ENCODE results near the gene TNNT1.
"Not testable (repeated sequence)": the region's sequence is repeated elsewhere in the genome, so short reads cannot be mapped to it uniquely, and the experiment has no call there.

TNNT1 gene

DNA sequence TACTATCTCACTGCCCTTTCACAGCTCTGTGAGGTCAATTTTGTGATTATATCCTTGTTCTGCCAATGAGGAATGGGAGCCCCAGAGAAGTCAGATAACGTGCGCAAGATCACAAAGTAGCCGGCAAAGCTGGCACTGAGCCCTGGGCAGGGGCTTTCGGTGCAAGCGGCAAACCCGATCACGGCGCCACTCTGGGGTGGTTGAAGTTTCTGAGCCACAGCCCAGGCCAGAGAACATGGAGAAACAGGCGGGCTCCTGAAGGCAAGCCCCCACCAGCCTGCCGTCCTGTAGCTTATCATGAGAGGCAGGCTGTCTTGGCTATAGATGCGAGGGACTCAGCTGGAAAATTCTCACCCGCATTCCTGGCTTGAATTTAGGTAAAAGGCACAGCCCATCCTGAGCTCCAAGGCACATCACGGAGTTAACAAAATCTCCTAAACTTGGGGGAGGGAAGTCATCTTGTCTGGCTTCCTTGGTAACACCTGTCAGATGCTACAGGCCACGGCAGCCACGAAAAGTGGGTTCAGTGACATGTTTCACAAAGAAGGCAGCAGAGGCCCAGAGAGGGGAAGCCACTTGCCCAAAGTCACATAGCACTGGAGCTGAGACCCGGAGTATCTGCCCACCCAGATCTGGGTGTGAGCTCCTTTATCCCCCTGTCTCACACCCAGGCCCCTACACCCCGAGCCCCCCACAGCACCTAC, 12.5 kb downstream of the TNNT1 start:
- DNase-seq = no peak

DNA sequence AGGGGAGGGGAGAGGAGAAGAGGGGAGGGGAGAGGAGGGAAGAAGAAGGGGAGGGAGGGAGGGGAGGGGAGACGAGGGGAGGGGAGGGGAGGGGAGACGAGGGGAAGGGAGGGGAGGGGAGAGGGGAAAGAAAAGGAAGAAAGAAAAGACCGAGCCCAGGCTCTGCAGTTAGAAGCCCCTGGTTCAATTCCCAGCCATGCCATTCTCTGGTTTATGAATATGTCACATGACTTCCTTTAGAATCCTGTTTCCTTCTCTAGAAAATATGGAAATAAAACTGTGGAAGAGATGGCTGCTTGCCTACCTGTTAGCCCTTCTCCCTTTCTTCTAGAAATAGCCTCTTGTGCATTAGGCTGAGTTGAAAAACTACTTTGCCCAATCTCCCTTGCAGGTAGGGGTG, 14.3 kb downstream of the TNNT1 start:
- DNase-seq = no peak

DNA sequence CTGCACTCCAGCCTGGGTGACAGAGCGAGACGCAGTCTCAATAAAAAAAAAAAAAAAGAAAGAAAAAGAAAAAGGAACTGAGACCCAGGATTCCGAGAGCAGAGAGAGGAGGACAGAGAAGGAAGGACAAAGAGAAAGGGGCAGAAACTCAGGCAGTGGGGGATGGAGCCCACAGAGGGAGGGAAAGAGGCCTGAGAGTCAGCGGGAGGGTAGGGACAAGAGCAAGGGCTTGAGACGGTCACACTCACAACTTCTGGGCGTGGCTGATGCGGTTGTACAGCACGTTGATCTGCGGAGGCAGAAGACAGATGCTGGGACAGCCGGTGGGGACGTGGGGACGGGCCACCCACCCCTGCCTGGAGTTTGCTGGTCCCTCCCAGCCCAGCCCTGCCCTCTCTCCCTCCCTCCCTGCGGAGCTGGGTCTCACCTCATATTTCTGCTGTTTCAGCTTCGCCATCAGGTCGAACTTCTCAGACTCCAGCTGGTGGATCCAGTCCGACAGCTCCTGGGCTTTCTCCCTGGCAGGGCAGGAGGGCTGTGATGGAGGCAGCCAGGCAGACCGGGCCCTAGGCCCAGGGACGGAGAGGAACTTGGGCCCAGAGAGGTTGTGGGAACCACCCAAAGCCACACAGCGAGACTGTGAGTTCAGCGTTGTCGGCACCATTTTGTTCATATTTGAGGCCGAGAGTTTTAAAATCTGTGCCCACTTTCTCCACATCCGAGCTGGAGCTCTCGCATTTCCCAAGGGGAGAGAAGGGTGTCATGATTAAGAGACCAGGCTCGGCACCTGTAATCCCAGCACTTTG, 15.2 kb downstream of the TNNT1 start:
- no peak for DNase-seq

DNA sequence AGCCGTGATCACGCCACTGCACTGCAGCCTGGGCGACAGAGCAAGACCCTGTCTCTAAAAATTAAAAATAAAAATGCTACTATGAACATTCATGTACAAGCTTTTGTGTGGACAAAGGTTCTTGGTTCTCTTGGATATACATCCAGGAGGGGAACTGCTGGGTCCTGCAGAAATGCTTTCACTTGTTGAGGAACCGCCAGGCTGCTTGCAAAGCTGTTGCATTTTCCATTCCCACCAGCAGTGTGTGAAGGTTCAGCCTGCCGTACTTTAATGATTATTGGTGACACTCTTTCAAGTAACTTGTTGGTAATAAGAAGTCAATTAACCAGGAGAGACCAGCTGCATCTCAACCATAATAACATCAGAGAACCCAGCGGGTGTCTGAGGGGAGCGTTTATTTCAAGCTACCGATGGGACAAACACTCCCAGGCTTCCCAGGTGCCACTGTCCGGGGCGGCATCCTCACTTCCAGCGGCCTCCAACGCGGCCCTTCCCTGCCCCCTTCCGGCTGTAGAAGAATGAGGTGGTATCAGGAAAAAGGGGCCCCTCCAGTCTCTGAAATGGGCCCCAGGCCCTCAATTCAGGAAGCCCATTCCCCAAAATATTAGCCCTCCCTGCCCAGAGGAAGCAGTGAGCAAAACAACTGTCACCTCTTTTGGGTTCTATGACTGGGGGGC, 16.4 kb downstream of the TNNT1 start:
- no peak for DNase-seq

DNA sequence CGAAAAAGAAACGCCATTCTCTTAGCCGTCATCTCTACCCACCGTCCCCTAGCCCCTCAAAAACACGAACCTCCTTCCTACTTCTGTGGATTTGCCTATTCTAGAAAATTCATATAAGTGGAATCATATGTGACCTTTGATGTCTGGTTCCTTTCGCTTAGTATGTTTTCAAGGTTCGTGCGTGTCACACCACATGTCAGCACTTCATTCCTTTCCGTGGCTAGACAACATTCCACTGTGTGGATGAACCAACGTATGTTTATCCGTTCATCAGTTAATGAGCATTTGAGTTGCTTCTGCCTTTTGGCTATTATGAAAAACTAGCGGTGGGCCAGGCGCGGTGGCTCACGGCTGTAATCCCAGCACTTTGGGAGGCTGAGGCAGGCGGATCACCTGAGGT, 17.6 kb downstream of the TNNT1 start:
- DNase-seq = no peak

DNA sequence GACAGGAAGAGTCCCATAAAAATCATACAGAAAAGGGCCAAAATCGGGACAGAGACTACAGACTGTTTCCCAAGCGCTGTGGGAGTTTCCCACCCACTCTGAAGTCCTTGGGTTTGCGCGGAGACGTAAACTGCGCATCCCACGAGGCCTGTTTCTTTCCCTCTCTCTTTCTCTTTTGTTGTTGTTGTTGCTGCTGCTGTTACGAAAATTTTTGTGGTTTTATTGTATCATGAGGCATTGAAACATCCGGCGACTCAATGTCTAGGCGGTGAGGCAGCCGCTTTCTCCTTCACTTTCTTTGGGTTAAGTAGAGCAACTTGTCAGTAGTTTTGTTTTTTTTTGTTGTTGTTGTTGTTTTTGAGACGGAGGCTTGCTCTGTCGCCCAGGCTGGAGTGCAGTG, 30.0 kb downstream of the TNNT1 start:
- DNase-seq = no peak

DNA sequence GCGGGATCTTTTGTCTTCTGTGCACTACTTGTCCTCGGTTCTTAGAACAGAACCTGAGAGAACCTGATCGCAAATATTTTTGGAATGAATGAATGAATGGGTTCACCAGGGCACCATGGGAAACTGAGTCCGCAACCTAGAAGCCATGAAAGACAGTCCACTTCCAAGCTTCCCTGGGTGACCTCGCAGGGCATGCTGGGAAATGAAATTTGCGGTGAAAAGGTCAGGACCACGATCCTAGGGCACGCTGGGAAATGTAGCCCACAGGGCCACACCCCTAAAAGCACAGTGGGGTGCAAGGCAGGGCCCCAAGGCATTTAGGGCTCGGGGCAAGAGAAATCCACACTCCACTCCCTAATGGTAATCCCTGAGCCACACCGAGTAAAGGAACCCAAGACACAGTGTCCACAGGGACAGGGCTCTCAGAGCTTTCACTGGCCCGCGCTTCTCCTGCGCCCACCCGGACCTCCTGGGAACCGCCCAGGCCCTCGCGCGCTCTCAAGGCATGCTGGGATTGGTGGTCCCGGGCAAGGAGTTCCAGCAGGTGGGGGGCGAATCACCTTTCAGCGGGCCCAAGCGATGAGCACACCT, 30.5 kb downstream of the TNNT1 start:
- DNase-seq = no peak

DNA sequence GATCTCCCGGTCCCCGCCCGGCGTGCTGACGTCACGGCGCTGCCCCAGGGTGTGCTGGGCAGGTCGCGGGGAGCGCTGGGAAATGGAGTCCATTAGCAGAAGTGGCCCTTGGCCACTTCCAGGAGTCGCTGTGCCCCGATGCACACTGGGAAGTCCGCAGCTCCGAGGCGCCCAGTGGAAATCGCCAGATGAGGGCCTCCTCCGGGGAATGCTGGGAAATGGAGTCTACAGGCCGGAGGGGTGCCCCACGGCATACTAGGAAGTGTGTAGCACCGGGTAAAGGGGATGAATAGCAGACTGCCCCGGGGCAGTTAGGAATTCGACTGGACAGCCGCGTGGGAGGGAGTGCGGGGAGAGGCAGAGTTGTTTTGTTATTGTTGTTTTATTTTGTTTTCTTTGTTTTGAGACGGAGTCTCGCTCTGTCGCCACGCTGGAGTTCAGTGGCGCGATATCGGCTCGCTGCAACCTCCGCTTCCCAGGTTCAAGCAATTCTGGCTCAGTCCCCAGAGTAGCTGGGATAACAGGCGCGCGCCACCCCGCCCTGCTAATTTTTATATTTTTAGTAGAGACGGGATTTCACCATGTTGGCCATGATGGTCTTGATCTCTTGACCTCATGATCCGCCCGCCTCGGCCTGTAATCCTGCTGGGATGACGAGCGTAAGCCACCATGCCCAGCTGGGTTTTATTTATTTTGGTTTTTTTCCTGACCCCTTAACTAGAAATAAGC, 31.2 kb downstream of the TNNT1 start:
- peak; percentile 89 for DNase-seq

DNA sequence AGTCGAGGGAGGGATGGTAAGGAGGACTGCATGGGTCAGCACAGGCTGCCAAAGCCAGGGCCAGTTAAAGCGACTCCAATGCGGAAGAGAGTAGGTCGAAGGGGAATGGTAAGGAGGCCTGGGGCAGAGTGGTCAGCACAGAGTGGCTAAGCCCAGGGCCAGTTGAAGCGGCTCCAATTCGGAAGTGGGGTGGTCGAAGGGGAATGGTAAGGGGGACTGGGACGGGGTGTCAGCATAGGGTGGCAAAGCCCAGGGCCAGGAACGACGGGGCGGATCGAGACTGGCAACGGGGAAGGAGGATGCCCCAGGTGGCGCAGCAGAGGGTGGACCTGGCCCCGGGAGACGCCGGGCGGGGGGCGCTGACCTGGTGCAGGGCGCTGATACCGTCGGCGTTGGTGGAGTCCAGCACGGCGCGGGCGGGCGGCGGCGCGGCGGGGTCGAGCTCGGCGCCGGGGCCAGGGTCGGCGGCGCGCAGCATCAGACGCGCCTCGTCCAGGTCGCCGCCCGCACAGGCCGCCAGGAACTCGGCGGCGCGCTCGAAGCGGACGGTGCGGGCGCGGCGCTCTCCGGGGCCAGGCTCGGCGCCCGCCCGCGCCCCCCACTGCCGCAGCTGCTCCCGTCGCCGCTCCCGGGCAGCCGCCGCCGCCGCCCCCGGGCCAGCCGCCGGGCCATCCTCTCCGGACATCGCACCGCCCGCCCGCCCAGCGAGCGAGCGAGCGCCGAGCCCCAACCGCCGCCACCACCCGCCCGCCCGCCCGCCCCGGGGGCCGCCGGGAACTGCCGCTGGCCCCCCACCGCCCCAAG, 31.9 kb downstream of the TNNT1 start, which contains the start of gene PPP1R12C:
Gene PPP1R12C, minus strand, starts transcription at position 779 of the 804 bp plus-strand sequence. Its CDS starts 94 bp downstream, at position 685.
- no peak for DNase-seq

DNA sequence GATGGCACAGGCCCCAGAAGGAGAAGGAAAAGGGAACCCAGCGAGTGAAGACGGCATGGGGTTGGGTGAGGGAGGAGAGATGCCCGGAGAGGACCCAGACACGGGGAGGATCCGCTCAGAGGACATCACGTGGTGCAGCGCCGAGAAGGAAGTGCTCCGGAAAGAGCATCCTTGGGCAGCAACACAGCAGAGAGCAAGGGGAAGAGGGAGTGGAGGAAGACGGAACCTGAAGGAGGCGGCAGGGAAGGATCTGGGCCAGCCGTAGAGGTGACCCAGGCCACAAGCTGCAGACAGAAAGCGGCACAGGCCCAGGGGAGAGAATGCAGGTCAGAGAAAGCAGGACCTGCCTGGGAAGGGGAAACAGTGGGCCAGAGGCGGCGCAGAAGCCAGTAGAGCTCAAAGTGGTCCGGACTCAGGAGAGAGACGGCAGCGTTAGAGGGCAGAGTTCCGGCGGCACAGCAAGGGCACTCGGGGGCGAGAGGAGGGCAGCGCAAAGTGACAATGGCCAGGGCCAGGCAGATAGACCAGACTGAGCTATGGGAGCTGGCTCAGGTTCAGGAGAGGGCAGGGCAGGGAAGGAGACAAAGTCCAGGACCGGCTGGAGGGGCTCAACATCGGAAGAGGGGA, 32.7 kb downstream of the TNNT1 start:
- DNase-seq = no peak

DNA sequence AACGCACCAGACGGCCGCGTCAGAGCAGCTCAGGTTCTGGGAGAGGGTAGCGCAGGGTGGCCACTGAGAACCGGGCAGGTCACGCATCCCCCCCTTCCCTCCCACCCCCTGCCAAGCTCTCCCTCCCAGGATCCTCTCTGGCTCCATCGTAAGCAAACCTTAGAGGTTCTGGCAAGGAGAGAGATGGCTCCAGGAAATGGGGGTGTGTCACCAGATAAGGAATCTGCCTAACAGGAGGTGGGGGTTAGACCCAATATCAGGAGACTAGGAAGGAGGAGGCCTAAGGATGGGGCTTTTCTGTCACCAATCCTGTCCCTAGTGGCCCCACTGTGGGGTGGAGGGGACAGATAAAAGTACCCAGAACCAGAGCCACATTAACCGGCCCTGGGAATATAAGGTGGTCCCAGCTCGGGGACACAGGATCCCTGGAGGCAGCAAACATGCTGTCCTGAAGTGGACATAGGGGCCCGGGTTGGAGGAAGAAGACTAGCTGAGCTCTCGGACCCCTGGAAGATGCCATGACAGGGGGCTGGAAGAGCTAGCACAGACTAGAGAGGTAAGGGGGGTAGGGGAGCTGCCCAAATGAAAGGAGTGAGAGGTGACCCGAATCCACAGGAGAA, 33.5 kb downstream of the TNNT1 start:
- no peak for DNase-seq

DNA sequence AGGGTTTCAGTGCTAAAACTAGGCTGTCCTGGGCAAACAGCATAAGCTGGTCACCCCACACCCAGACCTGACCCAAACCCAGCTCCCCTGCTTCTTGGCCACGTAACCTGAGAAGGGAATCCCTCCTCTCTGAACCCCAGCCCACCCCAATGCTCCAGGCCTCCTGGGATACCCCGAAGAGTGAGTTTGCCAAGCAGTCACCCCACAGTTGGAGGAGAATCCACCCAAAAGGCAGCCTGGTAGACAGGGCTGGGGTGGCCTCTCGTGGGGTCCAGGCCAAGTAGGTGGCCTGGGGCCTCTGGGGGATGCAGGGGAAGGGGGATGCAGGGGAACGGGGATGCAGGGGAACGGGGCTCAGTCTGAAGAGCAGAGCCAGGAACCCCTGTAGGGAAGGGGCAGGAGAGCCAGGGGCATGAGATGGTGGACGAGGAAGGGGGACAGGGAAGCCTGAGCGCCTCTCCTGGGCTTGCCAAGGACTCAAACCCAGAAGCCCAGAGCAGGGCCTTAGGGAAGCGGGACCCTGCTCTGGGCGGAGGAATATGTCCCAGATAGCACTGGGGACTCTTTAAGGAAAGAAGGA, 34.4 kb downstream of the TNNT1 start:
- DNase-seq = no peak

DNA sequence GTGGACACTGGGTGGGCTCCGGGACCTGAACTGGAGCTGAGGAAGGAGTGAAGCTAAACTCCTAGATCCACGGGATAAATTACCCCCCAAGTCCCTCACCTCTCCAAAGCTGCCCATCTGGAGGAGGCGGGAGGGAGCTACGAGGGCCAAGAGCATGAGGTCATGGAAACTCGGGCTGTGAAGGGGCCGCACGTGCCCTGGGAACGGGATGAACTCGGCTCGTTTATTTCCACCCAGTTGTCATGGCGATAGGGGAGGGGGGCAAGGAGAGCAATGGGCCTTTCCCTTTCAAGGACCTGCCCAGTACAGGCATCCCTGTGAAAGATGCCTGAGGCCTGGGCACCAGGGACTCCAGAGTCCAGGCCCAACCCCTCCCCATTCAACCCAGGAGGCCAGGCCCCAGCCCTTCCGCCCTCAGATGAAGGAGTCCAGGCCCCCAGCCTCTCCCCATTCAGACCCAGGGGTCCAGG, 35.4 kb downstream of the TNNT1 start:
- DNase-seq = no peak

DNA sequence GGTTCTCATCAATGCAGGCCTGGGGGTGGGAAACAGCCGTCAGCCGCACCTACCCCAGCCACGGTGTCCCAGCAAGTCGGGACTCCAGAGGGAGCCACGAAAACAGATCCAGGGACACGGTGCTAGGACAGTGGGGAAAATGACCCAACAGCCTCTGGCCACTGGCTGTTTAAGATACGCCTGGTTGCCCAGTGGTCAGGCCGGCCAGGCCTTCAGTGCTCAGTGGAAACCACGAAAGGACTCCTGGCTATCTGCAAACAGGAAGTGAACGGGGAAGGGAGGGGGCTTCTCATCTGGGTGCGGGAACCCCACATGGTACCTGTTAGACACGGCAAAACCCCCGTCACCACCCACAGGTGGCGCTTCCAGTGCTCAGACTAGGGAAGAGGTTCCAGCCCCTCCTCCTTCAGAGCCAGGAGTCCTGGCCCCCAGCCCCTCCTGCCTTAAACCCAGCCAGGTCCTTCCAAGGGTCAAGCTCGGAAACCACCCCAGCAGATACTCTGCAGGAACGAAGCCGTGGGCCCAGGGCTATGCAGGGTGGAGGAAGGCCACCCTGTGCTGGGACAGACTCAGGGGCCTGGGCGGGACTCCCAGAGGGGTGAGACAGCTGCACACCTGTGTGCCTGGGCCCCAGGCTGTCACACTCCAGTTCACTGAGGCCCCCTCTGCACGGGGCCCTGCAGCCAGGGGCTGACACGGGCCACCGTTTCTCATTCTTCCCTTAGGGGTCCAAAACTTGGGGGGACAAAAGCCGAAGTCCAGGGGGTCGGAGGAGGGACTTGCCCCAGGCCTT, 36.0 kb downstream of the TNNT1 start:
- DNase-seq = no peak

DNA sequence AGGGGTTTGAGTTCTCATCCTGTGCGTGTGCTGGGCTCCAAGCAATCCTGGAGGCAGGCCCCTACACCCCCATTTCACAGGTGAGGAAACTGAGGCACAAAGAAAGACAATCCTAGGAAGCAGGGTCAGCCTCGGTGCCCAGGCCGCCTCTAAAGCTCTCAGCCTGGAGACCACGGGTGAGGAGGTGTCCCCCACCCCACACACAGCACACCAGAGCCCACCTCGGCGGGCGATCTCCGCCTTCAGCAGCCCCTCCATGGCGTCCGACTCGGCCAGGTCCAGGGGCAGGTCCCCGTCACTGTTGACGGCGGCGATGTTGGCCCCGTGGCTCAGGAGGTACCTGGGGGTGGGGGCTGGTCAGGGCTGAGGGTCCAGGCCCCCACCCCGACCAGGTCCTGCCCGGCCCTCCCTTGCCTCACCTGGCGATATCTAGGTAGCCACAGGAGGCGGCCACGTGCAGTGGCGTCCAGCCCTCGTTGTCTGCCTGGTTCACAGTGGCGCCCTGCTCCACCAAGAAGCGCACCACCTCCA, 36.7 kb downstream of the TNNT1 start:
- no peak for DNase-seq

DNA sequence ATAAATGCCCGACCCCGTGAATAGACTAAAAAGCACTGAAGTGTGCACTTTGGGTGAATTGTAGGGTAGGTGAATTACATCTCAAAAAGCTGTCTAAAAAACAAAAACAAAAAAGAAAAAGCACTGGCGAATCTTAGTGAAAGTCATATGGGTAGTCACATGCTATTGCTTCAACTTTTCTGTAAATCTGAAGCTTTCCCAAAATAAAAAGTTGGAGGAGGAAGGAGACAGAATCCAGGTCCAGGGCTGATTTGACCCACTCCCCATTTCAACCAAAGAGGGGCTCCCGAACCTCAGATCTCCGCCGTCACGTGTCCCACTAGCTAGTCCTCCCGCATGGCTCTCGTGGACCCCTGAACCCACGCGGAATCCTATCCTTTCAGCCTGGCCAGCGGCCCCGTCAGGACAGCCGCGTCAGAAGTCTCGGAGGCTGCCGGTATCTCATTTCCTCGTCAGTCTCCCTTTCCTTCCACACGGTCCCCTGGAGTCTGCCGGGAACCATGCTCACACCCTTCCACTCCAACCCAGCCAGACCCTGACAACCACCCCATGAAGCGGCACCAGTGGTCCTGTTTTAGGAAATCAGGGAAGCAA, 37.7 kb downstream of the TNNT1 start:
- DNase-seq = no peak

DNA sequence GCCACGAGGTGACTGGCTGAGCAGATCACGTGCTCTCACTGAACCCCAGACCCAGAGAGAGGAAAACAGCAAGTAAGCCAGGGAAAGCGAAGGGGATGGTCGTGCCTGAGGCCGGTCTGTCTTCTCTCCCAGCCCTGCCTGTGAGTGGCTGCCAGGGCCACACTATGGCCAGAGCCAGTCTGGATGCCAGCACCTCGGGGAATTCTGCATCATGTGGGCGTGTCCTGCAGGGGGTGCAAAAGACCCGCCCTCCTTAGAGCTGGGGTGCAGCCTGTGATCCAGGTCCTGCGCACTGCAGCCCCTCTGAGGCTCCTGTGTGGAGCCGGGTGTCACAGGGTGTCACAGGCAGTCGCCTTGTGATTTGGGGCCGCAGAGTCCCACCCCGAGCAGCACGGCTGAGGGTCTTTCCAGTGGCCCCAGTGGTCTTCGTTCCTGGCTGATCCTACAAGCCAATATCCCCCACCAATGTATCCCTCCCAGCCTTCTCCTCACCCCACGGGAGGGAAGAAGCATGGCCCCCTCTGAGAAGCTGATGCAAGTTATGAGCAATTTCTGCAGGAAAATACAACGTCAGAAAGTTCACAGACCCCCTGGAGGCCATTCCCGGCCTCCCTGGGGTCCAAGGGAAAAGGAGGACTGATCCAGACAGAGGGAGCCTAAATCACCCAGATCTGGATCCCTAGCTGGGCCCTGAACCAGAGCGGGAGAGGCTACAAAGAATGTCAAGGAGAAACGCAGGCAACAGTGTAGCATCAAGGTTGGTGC, 39.3 kb downstream of the TNNT1 start:
- DNase-seq = no peak

DNA sequence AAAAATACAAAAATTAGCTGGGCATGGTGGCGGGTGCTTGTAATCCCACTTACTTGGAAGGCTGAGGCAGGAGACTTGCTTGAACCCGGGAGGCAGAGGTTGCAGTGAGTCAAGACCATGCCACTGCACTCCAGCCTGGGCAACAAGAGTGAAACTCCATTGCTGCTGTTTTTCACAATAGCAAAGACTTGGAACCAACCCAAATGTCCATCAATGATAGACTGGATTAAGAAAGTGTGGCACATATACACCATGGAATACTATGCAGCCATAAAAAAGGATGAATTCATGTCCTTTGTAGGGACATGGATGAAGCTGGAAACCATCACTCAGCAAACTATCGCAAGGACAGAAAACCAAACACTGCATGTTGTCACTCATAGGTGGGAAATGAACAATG, 41.8 kb downstream of the TNNT1 start:
- not testable (repeated sequence) for DNase-seq
